ENCODE results near the gene COMMD7.

The COMMD7 gene

GRCh38 chr20:32675223-32675975 lies 67.9 kb downstream of the COMMD7 start:
- no peak overlapping the region for H3K4me3 ChIP-seq (ENCODE audit: low read length)
- no peak for DNase-seq (ENCODE audit: low read depth)
- TF ChIP-seq, protein P1, sequence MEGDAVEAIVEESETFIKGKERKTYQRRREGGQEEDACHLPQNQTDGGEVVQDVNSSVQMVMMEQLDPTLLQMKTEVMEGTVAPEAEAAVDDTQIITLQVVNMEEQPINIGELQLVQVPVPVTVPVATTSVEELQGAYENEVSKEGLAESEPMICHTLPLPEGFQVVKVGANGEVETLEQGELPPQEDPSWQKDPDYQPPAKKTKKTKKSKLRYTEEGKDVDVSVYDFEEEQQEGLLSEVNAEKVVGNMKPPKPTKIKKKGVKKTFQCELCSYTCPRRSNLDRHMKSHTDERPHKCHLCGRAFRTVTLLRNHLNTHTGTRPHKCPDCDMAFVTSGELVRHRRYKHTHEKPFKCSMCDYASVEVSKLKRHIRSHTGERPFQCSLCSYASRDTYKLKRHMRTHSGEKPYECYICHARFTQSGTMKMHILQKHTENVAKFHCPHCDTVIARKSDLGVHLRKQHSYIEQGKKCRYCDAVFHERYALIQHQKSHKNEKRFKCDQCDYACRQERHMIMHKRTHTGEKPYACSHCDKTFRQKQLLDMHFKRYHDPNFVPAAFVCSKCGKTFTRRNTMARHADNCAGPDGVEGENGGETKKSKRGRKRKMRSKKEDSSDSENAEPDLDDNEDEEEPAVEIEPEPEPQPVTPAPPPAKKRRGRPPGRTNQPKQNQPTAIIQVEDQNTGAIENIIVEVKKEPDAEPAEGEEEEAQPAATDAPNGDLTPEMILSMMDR (conservative IDR thresholded peaks at IDR 0.05; ENCODE audit: low read length) = no peak

DNA sequence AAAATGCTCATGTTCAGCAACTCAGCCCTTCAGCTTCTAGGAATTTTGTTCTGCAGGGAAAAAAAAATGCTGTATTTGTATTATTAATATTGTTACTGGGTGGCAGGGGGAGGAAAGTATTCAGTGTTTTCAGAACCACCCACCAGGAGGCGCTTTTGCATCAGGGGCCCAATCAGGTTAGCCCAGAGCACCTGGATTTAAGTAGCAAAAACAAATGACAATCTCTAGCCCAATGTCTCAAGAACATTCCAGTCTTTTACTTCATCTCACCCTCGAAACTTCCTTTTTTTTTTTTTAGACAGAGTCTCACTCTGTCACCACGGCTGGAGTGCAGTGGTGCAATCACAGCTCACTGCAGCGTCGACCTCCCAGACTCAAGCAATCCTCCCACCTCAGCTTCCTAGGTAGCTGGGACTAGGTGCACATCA lies 68.9 kb downstream of the COMMD7 start:
- TF ChIP-seq, protein P1 (conservative IDR thresholded peaks at IDR 0.05; ENCODE audit: low read length) = peak; percentile 89
- peak; percentile 55 for DNase-seq (ENCODE audit: low read depth)
- no peak overlapping the region for H3K4me3 ChIP-seq (ENCODE audit: low read length)

- no peak for DNase-seq (ENCODE audit: low read depth)
- TF ChIP-seq, protein P1 (conservative IDR thresholded peaks at IDR 0.05; ENCODE audit: low read length) = no peak
- H3K4me3 ChIP-seq (ENCODE audit: low read length) = no peak overlapping the region
Observed at GRCh38 chr20:32672982-32673851, 70.0 kb downstream of the COMMD7 start.

DNA sequence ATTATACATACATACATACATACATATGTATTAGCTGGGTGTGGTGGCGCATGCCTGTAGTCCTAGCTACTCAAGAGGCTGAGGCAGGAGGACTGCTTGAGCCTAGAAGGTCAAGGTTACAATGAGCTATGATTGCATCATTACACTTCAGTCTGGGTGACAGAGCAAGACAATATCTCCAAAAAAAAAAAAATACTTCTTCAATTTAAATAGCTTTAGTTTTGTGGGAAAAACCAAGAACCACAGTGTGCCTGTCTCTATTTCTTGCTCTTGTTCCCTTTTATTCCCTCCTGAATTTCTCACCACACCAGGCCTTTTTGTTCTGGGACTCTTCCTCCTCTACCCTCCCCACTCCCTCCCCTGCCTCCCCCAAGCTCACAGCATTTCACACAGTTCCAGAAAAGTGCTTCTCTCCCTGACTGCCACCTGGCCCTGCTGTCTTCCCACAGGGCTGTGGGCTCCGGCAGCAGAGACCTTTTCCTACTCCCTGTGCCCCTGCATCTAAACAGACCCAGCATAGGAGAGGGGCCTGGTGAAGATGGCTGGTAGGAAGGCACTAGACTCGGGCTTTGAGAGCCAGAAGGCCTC lies 70.8 kb downstream of the COMMD7 start:
- no peak overlapping the region for H3K4me3 ChIP-seq (ENCODE audit: low read length)
- TF ChIP-seq, protein P1 (conservative IDR thresholded peaks at IDR 0.05; ENCODE audit: low read length) = no peak
- no peak for DNase-seq (ENCODE audit: low read depth)

- DNase-seq (ENCODE audit: low read depth) = no peak
- TF ChIP-seq, protein P1 (conservative IDR thresholded peaks at IDR 0.05; ENCODE audit: low read length) = no peak
- no peak overlapping the region for H3K4me3 ChIP-seq (ENCODE audit: low read length)
Observed at GRCh38 chr20:32670773-32671455, 72.4 kb downstream of the COMMD7 start.

GRCh38 chr20:32667027-32667426 lies 76.2 kb downstream of the COMMD7 start:
- H3K4me3 ChIP-seq (ENCODE audit: low read length) = no peak overlapping the region
- no peak for DNase-seq (ENCODE audit: low read depth)
- TF ChIP-seq, protein P1 (conservative IDR thresholded peaks at IDR 0.05; ENCODE audit: low read length) = no peak

All from AG10803 (cell line).